Measurements from ENCODE around the gene IL1RAP.
A peak's percentile ranks its signal among the peaks of the same experiment; 100 is the strongest.

Gene IL1RAP

GRCh38 chr3:190542846-190543245, 29.0 kb downstream of the IL1RAP start:
- no peak for DNase-seq (ENCODE audit: low spot score)

- no peak for DNase-seq (ENCODE audit: low spot score)
Observed at GRCh38 chr3:190543671-190544070, 29.8 kb downstream of the IL1RAP start.

DNA sequence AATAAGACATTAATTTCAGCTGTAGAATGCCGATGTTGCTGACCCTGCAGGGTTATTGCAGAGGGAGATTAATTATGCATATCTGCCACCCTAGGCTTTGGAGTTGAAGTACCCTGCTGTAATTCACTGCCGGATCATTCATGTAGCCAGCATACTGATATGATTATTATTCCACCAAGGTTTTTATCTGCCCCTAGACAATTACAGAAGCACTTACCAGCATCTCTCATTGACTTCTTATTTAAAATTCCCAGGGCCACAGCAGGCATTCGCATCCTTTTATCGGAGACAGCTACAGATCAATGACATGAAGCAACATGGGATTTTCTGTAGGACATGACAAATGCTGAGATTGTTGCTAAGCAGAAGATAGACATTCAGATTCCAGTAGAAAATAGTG, 31.3 kb downstream of the IL1RAP start:
- DNase-seq (ENCODE audit: low spot score): no peak

DNA sequence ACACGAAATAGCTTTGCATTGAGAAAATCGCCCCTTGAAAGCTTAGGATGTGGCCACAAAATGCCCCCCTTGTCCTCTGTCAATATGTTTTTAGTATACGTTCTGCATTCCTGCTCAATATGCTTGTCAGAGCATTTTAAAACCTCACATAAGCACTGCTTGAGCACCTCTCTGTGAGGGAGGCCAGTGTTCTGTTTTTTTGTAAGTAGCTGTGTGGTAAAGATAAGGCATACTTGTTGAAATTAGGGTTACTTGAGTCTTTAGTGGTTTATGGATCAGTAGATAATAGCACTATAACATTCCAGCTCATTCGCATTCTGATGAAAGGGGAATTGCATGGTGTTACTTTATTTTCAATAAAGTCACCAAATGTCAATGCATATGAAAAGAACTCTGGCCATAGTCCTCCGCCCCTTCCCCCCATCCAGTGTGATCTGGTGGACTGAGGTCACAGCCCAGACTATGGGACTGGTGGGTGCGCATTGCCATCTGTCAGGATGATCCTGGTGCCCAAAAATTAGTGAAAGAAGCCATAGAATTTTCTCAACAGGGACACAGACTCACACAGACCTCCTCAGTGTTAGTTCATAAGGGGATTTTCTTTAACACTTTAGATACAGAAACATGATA, 33.1 kb downstream of the IL1RAP start:
- no peak for DNase-seq (ENCODE audit: low spot score)

DNA sequence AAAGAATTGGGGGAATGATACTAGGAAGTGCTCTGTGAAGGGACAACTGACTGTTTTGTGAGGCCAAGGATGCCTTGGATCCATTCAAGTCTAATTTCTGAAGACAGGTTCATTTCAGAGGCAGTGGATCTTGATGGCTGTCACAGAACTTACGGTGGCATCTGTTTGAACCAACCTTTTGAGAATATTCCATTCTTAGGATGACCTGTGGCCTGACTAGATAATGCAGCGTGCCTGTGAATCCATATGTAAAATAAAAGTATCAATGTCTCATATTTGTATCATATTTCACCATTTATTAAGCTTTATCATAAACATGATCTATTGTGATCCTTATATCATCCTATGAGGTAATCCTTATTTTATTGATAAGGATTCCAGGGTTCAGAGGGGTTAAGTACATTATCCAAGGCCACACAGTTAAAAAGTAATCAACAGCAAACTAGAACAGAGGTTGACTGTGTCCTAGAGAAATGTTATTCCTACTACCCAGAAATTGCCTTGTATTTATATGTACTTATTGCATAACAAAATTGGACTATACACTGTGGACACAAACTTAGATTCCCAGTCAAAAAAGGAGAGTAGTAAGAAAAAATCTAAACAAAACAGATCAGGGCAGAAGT, 34.3 kb downstream of the IL1RAP start:
- DNase-seq (ENCODE audit: low spot score): no peak

GRCh38 chr3:190552021-190552420, 38.1 kb downstream of the IL1RAP start:
- DNase-seq (ENCODE audit: low spot score): no peak

DNA sequence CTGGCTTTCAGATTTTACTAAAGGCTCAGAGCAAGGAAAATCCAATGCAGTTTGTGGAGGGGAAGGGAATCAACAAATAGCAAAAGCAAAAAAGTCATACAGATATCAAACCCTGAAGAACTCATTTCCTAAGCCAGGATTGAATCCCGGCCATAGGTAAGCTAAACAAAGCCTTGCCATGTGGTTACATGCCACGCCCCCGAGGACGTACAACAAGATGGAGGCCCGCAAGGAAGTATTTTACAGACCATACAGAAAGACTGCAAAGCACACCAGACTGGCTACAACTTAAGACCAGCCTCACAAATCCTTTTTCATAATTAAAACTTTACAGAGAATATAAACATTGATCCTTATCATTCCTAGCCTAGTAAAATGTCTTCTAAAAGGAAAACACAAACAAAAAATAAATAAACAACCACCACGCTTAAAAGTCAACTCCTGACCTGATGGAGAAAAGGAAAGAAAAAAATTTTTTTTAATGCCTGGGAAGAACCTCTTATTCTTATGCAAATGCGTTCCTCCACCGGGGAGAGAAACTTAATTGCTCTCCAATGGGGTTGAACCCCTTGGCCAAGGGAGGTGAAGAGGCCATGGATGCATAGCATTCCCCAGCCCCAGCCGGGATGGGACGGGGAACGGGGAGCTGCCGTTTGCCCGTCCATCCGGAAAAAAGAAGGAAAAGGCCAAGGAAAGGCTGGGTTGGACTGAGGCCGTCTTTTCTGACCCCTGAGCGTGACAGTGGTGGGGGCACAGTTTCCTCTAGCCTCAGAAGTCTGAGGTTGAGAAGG, 39.3 kb downstream of the IL1RAP start:
- DNase-seq (ENCODE audit: low spot score): no peak

DNA sequence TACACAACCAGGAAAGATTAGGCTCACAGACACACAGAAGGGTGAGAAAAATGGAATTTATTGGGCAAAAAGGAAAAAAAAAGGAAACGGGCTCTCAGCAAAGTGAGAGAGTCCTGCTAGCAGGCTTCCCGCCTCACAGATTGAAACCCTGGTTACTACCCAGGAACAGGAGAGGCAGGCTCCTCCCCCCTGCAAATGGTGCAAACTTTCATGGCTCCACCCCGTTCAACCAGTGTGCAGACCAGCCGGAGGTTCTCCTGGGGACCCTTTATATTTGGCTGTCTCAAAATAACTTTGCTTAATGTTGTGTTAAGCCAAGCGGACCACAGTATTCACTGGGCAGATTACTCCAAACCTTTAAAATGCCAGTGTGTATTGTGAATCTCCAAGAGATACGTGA, 40.3 kb downstream of the IL1RAP start:
- no peak for DNase-seq (ENCODE audit: low spot score)

DNA sequence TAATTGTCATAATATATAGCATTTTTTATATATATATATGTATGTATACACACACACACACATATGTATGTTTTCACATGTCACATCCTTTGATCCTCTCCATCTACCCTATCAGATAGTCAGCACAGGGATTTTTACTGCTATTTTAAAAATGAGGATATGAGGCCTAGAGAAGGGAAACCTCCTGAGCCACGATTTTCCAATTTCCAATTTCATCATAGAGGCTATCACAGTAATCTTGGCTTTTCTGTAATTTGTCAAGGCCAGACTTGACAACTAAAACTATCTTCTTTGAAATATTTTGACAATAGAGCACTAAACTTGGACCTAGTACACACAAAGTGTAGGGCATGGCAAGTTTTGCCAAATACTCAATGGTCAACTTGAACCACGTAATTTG, 42.5 kb downstream of the IL1RAP start:
- no peak for DNase-seq (ENCODE audit: low spot score)

GRCh38 chr3:190557296-190557695, 43.4 kb downstream of the IL1RAP start:
- DNase-seq (ENCODE audit: low spot score): no peak

DNA sequence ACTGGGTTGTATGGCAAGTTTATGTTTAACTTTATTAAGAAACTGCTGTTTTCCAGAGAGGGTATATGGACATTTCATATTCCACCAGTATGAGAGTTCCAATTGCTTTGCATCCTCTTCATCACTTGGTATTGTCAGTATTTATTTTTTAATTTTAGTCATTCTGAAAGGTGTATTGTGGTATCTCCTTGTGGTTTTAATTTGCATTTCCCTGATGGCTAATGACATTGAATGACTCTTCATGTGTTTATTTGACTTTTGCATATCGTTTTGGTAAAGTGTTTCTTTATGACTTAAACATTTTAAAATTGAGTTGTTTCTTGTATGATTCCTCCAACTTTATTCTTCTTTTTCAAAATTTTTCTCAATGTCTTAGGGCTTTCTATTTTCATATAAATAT, 44.4 kb downstream of the IL1RAP start:
- no peak for DNase-seq (ENCODE audit: low spot score)

DNA sequence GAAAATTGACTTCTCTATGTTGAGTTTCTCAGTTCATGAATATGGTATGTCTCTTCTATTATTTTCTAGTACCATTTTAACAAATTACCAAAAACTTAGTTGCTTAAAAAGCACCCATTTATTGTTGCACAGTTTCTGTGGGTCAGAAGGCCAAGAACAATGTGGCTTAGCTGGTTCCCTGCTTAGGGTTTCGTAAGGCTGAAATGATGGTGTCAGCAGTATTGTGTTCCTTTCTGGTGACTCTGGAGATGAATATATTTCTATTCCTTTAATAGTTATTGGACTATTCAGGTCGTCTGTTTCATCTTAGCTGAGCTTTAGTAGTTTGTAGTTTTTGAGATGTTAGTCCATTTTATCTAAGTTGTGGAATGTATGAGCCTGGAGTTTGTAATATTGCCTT, 44.9 kb downstream of the IL1RAP start:
- DNase-seq (ENCODE audit: low spot score): no peak

GRCh38 chr3:190560013-190560895, 46.4 kb downstream of the IL1RAP start:
- no peak for DNase-seq (ENCODE audit: low spot score)

- no peak for DNase-seq (ENCODE audit: low spot score)
Observed at GRCh38 chr3:190562866-190563510, 49.1 kb downstream of the IL1RAP start.

DNA sequence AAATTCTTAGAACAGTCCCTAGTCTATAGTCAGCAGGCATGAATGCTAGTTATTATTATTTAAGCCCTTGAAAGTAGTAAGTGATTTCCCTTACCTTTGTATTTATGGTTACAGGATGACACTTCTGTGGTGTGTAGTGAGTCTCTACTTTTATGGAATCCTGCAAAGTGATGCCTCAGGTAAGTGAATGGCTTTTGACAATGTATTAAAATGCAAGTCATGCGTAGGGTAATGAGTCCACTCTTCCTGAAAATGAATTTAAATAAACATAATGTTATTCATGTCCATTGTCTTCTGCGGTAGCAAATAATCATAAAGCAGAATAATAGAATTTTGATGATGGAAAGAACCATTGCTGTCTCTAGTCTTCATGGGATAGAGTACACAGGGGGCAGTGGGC, 50.3 kb downstream of the IL1RAP start:
- no peak for DNase-seq (ENCODE audit: low spot score)

GRCh38 chr3:190566043-190566933, 52.4 kb downstream of the IL1RAP start:
- DNase-seq (ENCODE audit: low spot score): peak; percentile 99

- no peak for DNase-seq (ENCODE audit: low spot score)
Observed at GRCh38 chr3:190568036-190568435, 54.2 kb downstream of the IL1RAP start.

DNA sequence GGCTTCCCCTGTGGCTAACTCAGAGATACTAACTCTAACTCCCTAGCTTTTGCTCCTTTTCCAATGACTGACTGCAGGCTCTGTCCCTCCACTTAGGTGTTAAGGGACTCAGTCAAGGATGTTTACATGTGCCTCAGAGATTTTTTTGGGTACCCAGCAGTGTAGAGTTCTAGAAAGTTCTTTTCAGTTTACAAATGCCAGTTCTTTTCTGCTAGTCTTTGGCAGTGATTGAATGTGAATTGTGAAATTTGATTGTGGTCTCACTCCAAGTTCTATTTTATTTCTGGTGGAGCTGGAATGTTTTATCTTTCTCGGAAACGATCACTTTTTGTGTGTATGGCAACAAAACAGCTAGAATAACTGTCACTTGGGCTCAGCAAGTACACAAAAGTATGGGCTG, 60.6 kb downstream of the IL1RAP start:
- DNase-seq (ENCODE audit: low spot score): no peak

- no peak for DNase-seq (ENCODE audit: low spot score)
Observed at GRCh38 chr3:190575437-190576185, 61.7 kb downstream of the IL1RAP start.

- DNase-seq (ENCODE audit: low spot score): no peak
Observed at GRCh38 chr3:190577225-190577624, 63.3 kb downstream of the IL1RAP start.

Data from kidney capillary endothelial cell (primary cell).